ENCODE measurements around the gene KIFC3. TPM values are rescaled to one million over a fixed set of nuclear protein-coding genes. Genes with fewer than 3 reads are reported as not detected.
"Not testable (repeated sequence)": the region's sequence is repeated elsewhere in the genome, so short reads cannot be mapped to it uniquely, and the experiment has no call there.

Gene KIFC3
- total and polyA plus RNA-seq, 2 donors (not counting 1 experiment from before 2014, with no cell fraction given): 13.8 to 44.9 TPM

DNA sequence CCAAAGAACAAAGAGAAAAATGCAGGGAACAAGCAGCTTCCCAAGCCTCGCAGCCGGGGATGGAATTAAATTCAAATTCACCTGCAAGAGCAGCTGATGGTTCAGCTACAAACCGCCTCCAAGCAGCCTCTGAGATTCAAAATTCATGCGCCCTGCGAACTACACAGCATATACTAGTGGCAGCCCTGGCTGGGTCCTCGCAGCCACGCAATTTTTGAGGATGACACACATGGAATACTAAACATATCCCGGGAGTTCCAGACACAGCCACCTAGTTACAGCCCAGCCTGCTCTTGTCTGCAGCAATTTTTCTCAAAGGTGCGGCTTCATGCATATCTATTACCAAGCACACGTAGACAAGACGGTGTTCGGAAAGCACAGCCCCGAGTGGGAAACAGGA lies 35.9 kb upstream of the KIFC3 start:
- Histone ChIP-seq H4K20me1 (ENCODE audit: control insufficient read depth, extremely low read depth, insufficient read depth, low read length) (no peaks in the 10 kb centered on the region), H3K36me3 (ENCODE audit: control insufficient read depth, insufficient read depth, low read length) (no peaks in the 10 kb centered on the region), H3K4me1 (ENCODE audit: control insufficient read depth, extremely low read depth, insufficient read depth, low read length) (no peaks in the 10 kb centered on the region), H3K79me2 (ENCODE audit: control insufficient read depth, insufficient read depth, low read length) (no peaks in the 10 kb centered on the region), H3K9ac (ENCODE audit: insufficient read depth, low read length) (no peak overlapping the region), H3K4me2 (ENCODE audit: extremely low read depth, insufficient read depth, low read length) (no peak overlapping the region), H3K9me3 (ENCODE audit: control insufficient read depth, insufficient read depth, low read depth, low read length) (no peaks in the 10 kb centered on the region), H3K27ac (ENCODE audit: insufficient read depth, low read length) (no peak overlapping the region), H3K4me3 (replicated peaks in 1 of 4; ENCODE audit: control extremely low read depth in 1 of 4, insufficient read depth in 1 of 4, low read depth in 3 of 4, low read length in 4 of 4) (no peak overlapping the region), H2AFZ (ENCODE audit: low read length) (no peak overlapping the region), H3K27me3 (ENCODE audit: control insufficient read depth, insufficient read depth, low read length) (peaks cover 2% of the 10 kb centered on the region)
- peak in 1 of 2 donors; percentile 45 for DNase-seq (ENCODE audit: low read depth in 2 of 2)
- TF ChIP-seq, protein P1, sequence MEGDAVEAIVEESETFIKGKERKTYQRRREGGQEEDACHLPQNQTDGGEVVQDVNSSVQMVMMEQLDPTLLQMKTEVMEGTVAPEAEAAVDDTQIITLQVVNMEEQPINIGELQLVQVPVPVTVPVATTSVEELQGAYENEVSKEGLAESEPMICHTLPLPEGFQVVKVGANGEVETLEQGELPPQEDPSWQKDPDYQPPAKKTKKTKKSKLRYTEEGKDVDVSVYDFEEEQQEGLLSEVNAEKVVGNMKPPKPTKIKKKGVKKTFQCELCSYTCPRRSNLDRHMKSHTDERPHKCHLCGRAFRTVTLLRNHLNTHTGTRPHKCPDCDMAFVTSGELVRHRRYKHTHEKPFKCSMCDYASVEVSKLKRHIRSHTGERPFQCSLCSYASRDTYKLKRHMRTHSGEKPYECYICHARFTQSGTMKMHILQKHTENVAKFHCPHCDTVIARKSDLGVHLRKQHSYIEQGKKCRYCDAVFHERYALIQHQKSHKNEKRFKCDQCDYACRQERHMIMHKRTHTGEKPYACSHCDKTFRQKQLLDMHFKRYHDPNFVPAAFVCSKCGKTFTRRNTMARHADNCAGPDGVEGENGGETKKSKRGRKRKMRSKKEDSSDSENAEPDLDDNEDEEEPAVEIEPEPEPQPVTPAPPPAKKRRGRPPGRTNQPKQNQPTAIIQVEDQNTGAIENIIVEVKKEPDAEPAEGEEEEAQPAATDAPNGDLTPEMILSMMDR (conservative IDR thresholded peaks at IDR 0.05 in 1 of 2, IDR thresholded peaks at IDR 0.05 in 1 of 2; ENCODE audit: low read depth in 1 of 2, low read length in 2 of 2): no peak

DNA sequence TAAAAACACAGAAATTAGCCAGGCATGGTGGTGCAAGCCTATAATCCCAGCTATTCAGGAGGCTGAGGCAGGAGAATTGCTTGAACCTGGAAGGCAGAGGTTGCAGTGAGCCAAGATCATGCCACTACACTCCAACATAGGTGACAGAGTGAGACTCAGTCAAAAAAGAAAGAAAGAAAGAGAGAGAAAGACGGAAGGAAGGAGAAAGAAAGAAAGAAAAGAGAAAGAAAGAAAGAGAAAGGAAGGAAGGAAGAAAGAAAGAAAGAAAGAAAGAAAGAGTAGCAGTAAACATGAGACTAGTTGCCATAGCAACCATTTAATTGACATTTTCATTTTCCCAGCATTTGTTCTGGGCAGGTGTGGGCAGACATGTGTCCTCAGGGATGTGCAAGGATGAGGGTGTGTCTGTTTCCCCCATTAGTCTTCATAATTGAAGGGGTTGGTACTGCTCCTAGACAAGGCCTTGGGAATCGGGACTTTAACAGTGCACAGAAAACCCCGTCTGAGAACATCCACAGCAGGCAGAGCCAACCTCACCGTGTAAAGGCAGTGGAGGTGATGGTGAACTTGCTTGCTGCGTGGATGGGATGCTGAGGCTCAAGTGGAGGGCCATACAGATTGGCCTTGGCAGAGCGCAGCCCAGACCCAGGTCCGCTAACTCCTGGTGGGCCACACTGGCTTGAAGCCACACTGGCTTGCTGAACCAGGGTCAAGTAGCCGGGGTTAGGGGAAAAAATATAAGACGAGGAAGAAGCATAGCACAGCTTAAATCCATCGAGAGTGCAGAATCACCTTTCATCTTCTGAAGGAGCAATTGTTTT lies 35.2 kb upstream of the KIFC3 start:
- Histone ChIP-seq H3K9me3 (ENCODE audit: control insufficient read depth, insufficient read depth, low read depth, low read length) (no peaks in the 10 kb centered on the region), H3K4me3 (replicated peaks in 1 of 4; ENCODE audit: control extremely low read depth in 1 of 4, insufficient read depth in 1 of 4, low read depth in 3 of 4, low read length in 4 of 4) (no peak overlapping the region), H2AFZ (ENCODE audit: low read length) (no peak overlapping the region), H3K79me2 (ENCODE audit: control insufficient read depth, insufficient read depth, low read length) (no peaks in the 10 kb centered on the region), H3K9ac (ENCODE audit: insufficient read depth, low read length) (no peak overlapping the region), H3K27me3 (ENCODE audit: control insufficient read depth, insufficient read depth, low read length) (peaks cover 2% of the 10 kb centered on the region), H3K4me2 (ENCODE audit: extremely low read depth, insufficient read depth, low read length) (no peak overlapping the region), H3K27ac (ENCODE audit: insufficient read depth, low read length) (no peak overlapping the region), H4K20me1 (ENCODE audit: control insufficient read depth, extremely low read depth, insufficient read depth, low read length) (no peaks in the 10 kb centered on the region), H3K36me3 (ENCODE audit: control insufficient read depth, insufficient read depth, low read length) (no peaks in the 10 kb centered on the region), H3K4me1 (ENCODE audit: control insufficient read depth, extremely low read depth, insufficient read depth, low read length) (no peaks in the 10 kb centered on the region)
- DNase-seq (ENCODE audit: low read depth in 2 of 2): no peak
- TF ChIP-seq, protein P1 (conservative IDR thresholded peaks at IDR 0.05 in 1 of 2, IDR thresholded peaks at IDR 0.05 in 1 of 2; ENCODE audit: low read depth in 1 of 2, low read length in 2 of 2): no peak
- TF ChIP-seq EZH2 (IDR thresholded peaks at IDR 0.05; ENCODE audit: low read length, missing control alignments): no peak

DNA sequence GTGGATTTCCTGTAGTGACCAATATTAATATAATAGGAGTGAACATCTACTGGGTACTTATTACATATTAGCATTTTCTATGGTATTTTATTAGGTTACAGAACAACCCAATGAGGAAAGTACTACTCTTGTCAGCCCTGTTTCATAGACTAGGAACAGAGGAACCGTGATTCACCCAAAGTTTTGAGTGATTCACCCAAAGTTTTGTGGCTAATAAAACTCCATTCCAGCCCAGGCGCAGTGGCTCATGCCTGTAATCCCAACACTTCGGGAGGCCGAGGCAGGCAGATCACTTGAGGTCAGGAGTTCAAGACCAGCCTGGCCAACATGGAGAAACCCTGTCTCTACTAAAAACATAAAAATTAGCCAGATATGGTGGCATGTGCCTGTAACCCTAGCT lies 33.1 kb upstream of the KIFC3 start:
- not testable (repeated sequence) for H3K27me3 ChIP-seq (ENCODE audit: control insufficient read depth, insufficient read depth, low read length); H3K36me3 ChIP-seq (ENCODE audit: control insufficient read depth, insufficient read depth, low read length); H4K20me1 ChIP-seq (ENCODE audit: control insufficient read depth, extremely low read depth, insufficient read depth, low read length); H2AFZ ChIP-seq (ENCODE audit: low read length); H3K9ac ChIP-seq (ENCODE audit: insufficient read depth, low read length); H3K27ac ChIP-seq (ENCODE audit: insufficient read depth, low read length); H3K79me2 ChIP-seq (ENCODE audit: control insufficient read depth, insufficient read depth, low read length); H3K9me3 ChIP-seq (ENCODE audit: control insufficient read depth, insufficient read depth, low read depth, low read length); H3K4me2 ChIP-seq (ENCODE audit: extremely low read depth, insufficient read depth, low read length); H3K4me3 ChIP-seq (replicated peaks in 1 of 4; ENCODE audit: control extremely low read depth in 1 of 4, insufficient read depth in 1 of 4, low read depth in 3 of 4, low read length in 4 of 4); H3K4me1 ChIP-seq (ENCODE audit: control insufficient read depth, extremely low read depth, insufficient read depth, low read length)
- DNase-seq (ENCODE audit: low read depth in 2 of 2): peak; percentile 10 to 83
